Esophagus squamous epithelium (tissue), 4 donors: Measurements from ENCODE around the gene CCDC74A.
"Not testable (repeated sequence)": the region's sequence is repeated elsewhere in the genome, so short reads cannot be mapped to it uniquely, and the experiment has no call there.

ENCODE experiments used
- POLR2A ChIP-seq, 4 donors: fragments of 450-650 bp; IDR thresholded peaks; one replicate each; pipeline ENCODE4 v1.6.1; 2017; ENCODE audit warnings: antibody characterized with exemption in 4 of 4, mild to moderate bottlenecking in 4 of 4, moderate library complexity in 3 of 4
- TF ChIP-seq, protein P1 (sequence below), 6 experiments: fragments of 450-650 bp in 4 of 6; fragments of 200-600 bp in 2 of 6; sonication (generic) in 2 of 6; IDR thresholded peaks; one replicate each; pipeline ENCODE4 v1.5.1; 2016 to 2019; ENCODE audit warnings: antibody characterized with exemption in 6 of 6, mild to moderate bottlenecking in 4 of 6, moderate library complexity in 4 of 6

DNA sequence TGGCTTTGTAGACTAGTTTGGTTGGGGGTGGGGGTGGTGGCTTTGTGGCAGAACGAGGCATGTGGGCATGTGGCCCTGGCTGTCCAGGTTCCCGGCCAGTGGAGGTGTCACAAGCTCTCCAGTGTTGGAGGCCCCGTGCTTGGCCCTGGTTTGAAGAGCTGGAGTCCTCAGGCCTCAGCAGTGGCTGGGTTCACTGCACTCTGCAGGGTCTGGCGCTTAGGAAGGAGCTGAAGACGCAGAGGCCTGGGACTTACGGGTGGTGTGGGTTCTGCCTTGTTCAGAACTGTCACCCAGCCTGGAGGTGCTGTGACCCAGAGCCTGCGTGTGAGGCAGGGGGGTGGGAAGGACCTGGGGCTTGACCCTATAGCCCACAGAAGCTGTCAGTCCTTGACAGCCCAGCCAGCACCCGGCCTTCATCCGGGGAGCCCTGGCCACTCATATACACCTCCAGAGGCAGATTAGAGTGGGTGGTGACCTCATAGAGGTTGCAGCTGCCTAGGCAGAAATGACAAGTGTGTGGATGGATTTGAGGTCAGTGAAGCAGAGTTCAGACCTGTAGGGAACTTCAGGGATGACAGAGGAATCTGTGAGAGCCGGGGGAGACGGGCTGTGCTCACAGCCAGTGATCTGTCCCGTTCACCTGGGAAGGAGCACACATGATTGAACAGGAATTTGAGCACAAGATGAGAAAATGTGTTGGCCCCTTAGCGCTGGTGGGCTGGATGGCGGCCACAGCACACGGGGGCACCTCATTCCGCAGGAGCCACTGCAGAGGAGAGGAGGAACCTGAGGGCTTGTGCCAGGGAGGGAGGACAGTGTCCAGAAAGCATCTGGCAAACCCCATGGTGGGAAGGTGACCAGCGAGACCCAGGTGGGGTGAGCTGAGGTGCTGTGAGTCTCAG lies 15.5 kb upstream of the CCDC74A start:
- TF ChIP-seq, protein P1, sequence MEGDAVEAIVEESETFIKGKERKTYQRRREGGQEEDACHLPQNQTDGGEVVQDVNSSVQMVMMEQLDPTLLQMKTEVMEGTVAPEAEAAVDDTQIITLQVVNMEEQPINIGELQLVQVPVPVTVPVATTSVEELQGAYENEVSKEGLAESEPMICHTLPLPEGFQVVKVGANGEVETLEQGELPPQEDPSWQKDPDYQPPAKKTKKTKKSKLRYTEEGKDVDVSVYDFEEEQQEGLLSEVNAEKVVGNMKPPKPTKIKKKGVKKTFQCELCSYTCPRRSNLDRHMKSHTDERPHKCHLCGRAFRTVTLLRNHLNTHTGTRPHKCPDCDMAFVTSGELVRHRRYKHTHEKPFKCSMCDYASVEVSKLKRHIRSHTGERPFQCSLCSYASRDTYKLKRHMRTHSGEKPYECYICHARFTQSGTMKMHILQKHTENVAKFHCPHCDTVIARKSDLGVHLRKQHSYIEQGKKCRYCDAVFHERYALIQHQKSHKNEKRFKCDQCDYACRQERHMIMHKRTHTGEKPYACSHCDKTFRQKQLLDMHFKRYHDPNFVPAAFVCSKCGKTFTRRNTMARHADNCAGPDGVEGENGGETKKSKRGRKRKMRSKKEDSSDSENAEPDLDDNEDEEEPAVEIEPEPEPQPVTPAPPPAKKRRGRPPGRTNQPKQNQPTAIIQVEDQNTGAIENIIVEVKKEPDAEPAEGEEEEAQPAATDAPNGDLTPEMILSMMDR (IDR thresholded peaks at IDR 0.05): not testable (repeated sequence)
- TF ChIP-seq POLR2A (IDR thresholded peaks at IDR 0.05): not testable (repeated sequence)
